Hematopoietic multipotent progenitor cell treated with erythropoietin and hydrocortisone succinate and interleukin-3 and kit ligand, for 6 days (in vitro differentiated cells): ENCODE measurements around the gene RHBDD1.

Experiments
- DNase-seq: peaks from one replicate; pipeline ENCODE4 v3.0.0-alpha.2; 2015

Gene RHBDD1

GRCh38 chr2:226888971-226889370 is 53.1 kb downstream of the RHBDD1 start:
- DNase-seq = no peak

- no peak for DNase-seq
Measured at GRCh38 chr2:226890286-226890685, 54.4 kb downstream of the RHBDD1 start.

GRCh38 chr2:226891780-226892590 is 56.1 kb downstream of the RHBDD1 start:
- DNase-seq = no peak

- no peak for DNase-seq
Measured at GRCh38 chr2:226892729-226893128, 56.9 kb downstream of the RHBDD1 start.

GRCh38 chr2:226893216-226893615 is 57.4 kb downstream of the RHBDD1 start:
- no peak for DNase-seq

DNA sequence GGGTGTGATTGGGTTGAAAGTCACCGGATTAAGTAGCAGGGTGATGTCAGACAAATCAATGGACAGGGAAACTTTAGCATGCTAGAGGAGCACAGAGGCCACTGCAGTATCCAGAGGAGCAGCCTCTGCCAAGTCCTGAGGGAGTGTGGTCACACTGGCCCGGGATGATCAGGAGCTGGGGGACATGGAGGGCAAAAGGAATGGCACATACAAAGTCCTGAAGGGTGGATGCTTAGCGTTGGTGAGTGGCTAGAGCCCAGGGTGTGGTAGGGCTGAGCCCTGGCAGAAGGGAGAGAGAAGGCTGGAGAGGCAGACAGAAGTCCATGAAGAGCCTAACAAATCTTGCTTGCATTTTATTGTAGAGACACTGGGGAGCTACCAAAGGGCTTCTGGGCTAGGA is 58.9 kb downstream of the RHBDD1 start:
- DNase-seq = no peak

DNA sequence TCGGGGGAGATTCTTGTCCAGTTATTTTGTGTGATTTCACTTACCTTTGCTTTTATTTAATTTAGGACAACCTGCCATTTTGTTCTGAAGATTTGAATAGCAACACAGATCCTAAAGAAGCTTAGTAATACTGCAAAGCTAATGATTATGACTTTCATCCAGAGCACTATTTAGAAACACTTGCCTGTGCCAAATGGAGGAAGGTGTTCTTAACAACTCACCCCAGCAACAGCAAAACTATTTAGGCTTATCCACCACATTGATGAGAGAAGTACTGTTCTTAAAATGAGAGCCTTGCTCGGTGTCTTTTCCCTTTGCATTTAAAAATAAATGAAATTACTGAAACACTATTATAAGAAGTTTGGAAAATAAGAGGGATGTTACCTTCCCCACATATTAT is 59.7 kb downstream of the RHBDD1 start:
- DNase-seq = no peak

DNA sequence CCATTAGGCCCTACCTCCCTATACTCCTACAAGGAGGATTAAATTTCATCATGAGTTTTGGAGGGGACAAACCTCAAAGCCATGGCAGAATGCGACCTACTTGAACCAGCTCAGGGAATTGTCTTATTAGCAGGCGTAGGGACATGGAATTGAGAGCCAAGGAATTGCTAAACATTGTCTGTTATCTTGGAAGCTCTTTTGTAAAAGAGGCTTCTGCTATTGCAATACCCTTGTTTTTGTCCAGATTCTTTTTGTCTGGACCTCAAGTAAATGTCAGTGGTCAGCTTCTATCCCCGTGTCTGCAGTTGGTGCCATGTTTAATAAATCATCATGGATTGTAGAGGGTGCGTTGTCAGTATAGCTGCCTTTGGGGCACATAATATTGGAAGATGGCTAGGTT is 62.3 kb downstream of the RHBDD1 start:
- no peak for DNase-seq

GRCh38 chr2:226898897-226899296 is 63.0 kb downstream of the RHBDD1 start:
- DNase-seq = no peak

- DNase-seq = no peak
Measured at GRCh38 chr2:226902041-226902966, 66.5 kb downstream of the RHBDD1 start.

- no peak for DNase-seq
Measured at GRCh38 chr2:226903179-226903578, 67.3 kb downstream of the RHBDD1 start.

DNA sequence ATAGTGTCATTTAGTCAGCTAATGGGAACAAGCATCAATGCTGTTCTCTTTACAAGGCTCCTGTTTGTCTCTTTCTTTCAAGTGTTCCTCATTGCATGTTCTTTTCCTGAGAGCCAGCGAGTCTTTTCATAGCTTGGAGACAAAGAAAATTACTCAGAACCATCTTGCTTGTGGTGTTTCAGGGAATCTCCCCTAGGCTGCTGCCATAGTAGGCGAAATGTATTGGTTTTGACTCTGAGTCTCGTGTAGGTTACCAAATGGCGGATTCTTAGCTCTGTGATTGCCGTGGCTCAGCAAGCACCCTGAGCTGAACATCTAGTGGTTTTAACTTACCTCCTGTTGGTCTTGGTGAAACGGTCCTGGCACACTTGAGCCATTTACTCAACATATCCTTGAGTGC is 68.7 kb downstream of the RHBDD1 start:
- no peak for DNase-seq

GRCh38 chr2:226905718-226906117 is 69.9 kb downstream of the RHBDD1 start:
- no peak for DNase-seq

GRCh38 chr2:226906163-226906693 is 70.4 kb downstream of the RHBDD1 start:
- DNase-seq = no peak

DNA sequence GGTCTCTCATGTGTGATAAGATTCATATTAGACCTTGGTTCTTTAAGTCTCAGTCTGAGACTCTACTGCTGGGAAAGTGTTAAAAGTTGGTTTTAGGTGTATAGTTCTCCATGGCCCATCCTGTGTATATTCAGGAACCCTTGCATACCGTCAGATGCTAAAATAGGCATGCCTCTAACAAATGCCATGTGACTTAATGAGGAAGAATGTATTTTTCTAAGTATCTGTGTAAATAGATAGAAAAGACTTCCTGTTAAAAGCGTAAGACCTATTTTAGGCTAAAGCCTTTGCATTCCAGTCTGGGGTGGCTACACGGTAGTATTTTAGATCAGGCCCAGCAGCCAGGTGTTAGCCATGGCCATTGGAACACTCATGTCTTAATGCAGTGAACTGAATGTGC is 73.3 kb downstream of the RHBDD1 start:
- DNase-seq = no peak

- no peak for DNase-seq
Measured at GRCh38 chr2:226909836-226910235, 74.0 kb downstream of the RHBDD1 start.

DNA sequence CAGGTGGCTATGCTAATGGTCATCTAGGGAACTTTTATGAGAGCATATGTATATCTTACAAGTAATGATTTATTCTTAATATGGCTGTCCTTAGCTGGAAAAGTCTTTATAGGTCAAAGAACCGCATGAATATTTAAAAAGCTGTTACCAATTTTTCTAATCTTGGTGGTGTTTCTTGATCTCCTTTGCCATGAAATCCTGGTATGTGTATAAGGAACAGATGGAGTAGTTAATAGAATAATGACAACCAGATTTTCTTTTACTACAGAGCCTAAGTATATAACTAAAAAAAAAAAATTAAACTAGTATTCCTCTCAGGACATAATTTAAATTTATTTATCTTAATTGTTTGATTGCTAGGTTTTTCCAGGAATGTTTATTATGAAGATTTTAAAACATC is 74.5 kb downstream of the RHBDD1 start:
- no peak for DNase-seq

- DNase-seq = no peak
Measured at GRCh38 chr2:226911932-226912331, 76.1 kb downstream of the RHBDD1 start.

- DNase-seq = no peak
Measured at GRCh38 chr2:226913641-226914040, 77.8 kb downstream of the RHBDD1 start.

- no peak for DNase-seq
Measured at GRCh38 chr2:226915846-226916360, 80.0 kb downstream of the RHBDD1 start.

GRCh38 chr2:226916669-226917068 is 80.8 kb downstream of the RHBDD1 start:
- no peak for DNase-seq

- no peak for DNase-seq
Measured at GRCh38 chr2:226932443-226932842, 96.6 kb downstream of the RHBDD1 start.

DNA sequence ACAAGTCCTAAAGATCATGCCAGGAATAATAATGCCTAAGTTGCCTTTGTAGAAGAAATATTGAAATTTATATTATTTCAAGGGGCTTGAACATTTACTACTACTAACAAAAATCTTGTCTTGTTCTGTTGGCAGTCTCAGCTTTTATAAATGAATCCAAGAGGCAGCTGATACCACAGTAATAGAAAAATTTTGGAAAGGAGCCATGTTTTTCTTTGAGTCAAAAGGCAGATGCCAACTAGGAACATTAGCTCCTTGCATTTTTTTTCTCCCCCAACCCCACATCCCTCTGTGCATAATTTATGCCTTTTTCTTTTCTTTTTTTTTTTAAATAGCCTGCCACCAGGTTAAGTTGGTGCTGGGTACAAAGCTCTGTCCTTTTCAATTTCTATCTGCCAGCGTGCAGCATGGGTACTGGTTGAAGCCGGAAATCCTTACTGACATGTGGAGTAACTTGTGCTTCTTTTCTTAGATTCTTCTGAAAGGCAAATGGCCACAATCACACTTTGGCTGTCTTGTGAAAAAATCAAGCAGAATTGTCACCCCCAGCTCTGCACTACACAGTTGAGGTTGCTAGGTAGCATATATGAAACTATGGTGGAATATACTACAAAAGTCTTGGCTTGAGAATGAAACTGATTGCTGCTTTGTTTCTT is 98.8 kb downstream of the RHBDD1 start:
- DNase-seq = no peak
